ENCODE data around the gene INA.

The INA gene

DNA sequence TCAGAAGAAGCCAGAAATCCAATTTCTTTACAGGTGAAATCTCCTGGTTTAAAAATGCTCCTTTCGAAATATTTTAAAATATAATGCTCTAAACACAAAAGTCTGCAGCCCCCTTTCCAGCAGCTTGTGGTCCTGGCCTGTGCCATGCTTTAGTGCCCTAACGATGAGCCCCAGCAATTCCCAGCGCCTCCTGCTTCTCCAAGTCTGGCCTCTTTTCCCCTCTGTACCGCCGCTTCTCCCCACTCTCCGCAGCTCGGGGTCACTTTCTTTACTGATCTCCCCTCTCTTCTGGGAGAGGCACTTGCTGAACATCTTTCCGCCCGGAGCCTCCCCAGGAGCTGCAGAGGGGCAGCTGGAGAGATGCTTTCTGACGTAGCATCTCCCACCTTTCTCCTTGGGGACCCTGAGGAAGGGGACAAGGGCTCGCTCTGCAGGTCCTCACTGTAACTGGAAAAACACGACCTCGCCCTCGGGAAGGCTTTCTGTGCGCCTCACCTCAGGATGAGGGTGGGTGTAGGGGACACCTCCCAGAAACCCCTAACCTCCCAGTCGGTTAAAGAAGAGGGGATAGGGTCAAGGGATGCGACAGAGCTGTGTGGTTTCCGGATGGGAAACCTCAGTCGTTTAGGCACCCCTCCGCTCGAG, 565 bp upstream of the INA start:
- DNase-seq (ENCODE audit: low read depth) = no peak

DNA sequence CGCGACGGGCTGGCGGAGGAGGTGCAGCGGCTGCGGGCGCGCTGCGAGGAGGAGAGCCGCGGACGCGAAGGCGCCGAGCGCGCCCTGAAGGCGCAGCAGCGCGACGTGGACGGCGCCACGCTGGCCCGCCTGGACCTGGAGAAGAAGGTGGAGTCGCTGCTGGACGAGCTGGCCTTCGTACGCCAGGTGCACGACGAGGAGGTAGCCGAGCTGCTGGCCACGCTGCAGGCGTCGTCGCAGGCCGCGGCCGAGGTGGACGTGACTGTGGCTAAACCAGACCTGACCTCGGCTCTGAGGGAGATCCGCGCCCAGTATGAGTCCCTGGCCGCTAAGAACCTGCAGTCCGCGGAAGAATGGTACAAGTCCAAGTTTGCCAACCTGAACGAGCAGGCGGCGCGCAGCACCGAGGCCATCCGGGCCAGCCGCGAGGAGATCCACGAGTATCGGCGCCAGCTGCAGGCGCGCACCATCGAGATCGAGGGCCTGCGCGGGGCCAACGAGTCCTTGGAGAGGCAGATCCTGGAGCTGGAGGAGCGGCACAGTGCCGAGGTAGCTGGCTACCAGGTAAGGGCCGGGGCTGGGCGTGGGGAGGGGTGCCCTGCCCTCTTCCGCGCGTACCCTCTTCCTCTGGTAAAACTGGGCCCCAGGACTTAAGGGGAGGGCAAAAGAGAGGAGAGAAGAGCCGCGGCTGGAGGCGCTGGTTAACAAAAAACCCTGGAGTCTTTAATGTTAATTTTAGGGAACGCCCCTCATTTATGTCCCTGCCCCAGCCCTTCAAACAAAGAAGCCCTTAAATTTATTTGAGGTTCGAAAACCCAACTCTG, 987 bp downstream of the INA start:
- no peak for DNase-seq (ENCODE audit: low read depth)

DNA sequence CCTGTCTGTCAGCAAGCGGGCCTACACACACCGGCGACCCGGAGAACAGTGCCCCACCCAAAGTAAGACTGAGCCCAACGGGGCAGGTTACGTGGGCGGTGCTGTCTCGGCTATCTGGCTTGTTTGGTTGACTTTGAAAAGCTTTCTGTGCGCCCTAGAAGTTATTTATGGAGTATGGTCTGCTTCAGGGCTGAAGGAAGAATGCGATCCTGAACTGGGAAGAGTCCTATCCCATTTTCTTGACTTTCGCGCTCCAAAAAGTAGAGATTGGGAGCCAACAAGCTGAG, 1.5 kb downstream of the INA start:
- no peak for DNase-seq (ENCODE audit: low read depth)

GRCh38 chr10:103278862-103279298, 1.9 kb downstream of the INA start:
- DNase-seq (ENCODE audit: low read depth) = peak; percentile 27

DNA sequence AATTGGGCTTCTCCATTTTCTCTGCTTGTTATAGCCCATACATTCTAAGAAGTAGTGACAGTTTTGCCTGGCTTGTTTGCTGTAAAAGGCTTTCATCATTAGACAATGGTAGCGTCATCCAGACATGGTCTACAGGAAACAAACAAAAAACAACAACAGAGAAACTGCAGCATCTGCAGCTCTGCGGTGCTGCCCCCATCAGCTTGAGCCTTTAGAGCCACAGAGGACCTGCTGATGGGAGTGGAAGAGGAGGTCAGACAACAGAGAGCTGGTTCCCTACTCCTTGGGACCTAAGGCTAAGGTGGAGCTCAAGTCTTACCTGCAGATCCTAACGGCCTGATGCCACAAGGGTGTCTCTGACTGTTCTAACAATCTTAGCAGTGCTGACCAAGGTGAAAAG, 3.1 kb downstream of the INA start:
- DNase-seq (ENCODE audit: low read depth) = no peak

DNA sequence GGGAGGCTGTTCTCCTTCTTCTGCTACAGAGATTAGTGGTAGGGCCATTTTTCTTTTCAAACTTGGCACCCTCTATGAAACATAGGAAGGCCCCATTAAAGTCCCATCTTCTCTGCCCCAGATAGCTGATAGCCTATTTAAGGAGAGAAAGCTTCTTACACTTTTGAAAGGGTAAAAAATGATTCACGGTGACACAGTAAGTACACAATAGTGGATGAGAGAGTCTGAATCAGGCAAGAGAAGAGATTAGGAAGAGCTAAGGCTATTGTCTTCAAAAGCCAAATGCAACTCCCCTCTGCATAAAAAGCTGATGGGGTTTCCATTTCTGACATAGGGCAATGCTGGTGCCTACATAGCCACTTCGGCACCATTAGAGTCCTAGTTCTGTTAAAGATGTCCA, 3.6 kb downstream of the INA start:
- DNase-seq (ENCODE audit: low read depth) = no peak

GRCh38 chr10:103281753-103282152, 4.8 kb downstream of the INA start:
- no peak for DNase-seq (ENCODE audit: low read depth)

GRCh38 chr10:103282961-103283360, 6.0 kb downstream of the INA start:
- no peak for DNase-seq (ENCODE audit: low read depth)

DNA sequence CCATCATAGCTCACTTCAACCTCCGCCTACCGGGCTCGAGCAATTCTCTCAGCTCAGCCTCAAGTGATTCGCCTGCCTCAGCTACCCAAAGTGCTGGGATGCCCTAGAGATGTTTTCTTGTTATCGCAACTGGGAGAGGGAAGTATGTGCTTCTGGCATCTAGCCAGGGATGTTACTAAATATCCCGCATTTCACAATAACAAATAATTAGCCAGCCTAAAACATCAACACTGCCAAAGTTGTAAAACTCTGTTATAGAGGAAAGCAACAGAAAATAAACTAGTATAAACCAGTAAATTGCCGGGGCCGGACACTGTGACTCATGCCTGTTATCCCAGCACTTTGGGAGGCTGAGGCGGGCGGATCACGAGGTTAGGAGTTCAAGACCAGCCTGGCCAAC, 7.2 kb downstream of the INA start:
- no peak for DNase-seq (ENCODE audit: low read depth)

DNA sequence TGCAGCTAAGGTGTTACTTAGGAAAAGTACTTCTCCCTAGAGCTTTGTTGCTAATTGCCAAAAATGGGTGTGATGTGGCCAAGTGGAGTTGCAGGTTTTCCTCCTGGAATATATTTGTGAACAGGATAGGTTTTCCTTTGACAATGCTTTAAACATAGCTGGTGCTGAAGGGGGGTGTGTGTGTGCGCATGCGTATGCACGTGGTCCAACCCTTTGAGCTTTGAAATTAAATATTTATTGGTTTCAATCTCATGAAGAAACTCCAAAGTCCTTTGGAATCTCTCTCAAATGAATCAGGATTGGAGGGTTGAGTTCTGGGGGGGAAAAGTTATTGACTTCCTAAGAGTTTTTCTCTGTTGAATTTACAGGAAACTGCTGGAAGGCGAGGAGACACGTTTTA, 11.1 kb downstream of the INA start:
- DNase-seq (ENCODE audit: low read depth) = no peak

- no peak for DNase-seq (ENCODE audit: low read depth)
Observed at GRCh38 chr10:103291588-103291987, 14.7 kb downstream of the INA start.

GRCh38 chr10:103295374-103296015, 18.6 kb downstream of the INA start:
- DNase-seq (ENCODE audit: low read depth) = no peak

GRCh38 chr10:103307594-103307993, 30.7 kb downstream of the INA start:
- DNase-seq (ENCODE audit: low read depth) = no peak

- DNase-seq (ENCODE audit: low read depth) = no peak
Observed at GRCh38 chr10:103310197-103310596, 33.3 kb downstream of the INA start.

- DNase-seq (ENCODE audit: low read depth) = no peak
Observed at GRCh38 chr10:103316087-103316486, 39.1 kb downstream of the INA start.

DNA sequence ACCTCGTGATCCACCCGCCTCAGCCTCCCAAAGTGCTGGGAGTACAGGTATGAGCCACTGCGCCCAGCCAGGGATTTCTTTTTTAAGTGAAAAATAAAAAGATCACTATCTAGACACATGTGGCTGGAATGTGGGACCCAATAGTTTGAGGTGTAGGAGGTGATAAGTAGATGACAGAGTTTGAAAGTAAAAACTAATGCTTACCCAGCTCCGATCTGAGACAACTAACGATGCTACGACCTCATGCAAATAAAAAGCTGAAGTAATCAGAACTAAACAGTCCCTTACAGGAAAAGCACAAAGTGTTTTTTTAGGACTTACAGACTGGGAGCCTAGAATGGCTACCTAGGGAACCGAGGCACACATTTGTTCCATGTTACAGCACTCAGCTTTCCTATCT, 51.0 kb downstream of the INA start:
- DNase-seq (ENCODE audit: low read depth) = no peak

DNA sequence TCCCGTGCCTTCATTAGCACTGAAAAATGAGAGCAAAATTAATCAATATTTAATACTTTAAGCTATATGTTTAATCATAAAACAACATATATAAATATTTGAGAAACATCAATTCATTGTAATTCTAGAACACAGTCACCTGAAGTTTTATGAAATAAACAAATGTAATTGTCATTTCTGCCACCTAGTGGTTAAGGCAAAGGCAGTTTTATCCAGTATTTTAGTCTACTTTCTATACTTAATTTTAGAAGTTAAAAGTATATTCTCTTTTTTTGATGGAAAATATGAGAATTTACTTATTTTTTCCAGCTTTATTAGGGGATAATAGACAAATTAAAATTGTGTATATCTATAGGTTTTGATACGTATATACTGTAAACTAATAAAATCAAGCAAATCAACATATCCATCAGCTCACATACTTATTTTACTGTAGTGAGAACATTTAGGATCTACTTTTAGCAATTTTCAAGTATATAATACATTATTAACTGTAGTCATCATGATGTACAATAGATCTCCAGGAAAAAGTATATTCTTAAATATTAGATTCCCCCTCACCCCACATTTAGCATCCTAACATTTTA, 57.1 kb downstream of the INA start:
- DNase-seq (ENCODE audit: low read depth) = no peak

DNA sequence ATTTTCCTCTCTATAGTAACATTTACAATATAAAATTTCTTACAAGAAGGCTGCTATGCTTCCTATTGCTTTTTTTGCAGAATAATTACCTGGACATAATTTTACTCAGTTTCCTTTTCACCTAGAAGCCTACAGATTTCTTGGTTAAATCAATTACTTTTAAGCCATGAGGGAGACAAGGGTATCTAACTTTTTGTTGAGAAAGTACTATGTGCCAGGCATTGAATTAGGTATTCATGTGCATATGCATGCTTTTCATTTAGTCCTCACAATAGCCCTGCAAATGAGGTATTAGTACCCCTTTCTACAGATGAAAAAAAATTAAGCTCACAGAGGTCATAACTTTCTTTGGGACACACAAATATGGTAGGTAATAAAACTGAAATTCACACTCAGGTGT, 57.6 kb downstream of the INA start:
- no peak for DNase-seq (ENCODE audit: low read depth)

GRCh38 chr10:103336370-103336769, 59.4 kb downstream of the INA start:
- DNase-seq (ENCODE audit: low read depth) = no peak
